Inflammatory macrophage treated with lipopolysaccharide for 1 hour (primary cell): ENCODE data around the gene AP3M1.
"Not testable (repeated sequence)": the region's sequence is repeated elsewhere in the genome, so short reads cannot be mapped to it uniquely, and the experiment has no call there.

Source experiments
- DNase-seq, 2 donors: peaks; one replicate each; pipeline ENCODE4 v3.0.0-alpha.2; 2020 to 2022

Gene AP3M1

DNA sequence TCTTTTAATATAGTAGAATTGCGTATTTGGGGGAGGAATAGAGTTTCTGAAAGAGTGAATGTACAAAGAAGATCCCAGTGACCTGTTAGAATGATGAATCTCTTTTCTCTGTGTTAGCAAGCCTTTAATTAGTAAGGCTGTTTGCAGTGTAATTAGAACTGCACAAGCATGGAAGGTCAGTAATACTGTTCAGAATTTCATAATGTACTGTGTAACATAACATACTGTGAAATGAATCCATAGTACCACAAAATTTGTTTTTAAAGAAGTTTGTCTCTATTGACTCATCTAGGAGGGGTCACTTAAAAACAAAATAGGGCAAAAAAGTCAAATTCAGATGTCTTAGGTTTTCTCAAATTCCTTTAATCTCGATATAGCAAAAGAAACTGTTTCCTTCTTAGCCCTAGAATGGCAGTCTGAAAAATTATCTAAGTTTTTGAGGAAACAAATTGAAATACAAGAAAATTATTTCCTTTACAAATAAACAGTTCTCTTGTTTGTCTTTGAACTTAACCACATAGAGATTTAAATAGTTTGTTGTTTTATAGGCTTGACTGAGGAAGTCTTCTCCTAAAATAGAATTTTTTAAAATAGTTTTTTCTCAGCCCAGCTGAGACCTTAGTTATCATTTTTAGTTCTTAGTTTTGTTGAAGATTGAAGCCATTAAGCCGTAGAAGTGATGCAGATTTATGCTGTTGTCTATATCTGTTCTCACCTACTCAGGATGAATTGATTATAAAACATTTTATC lies 12.9 kb upstream of the AP3M1 start:
- no peak for DNase-seq

DNA sequence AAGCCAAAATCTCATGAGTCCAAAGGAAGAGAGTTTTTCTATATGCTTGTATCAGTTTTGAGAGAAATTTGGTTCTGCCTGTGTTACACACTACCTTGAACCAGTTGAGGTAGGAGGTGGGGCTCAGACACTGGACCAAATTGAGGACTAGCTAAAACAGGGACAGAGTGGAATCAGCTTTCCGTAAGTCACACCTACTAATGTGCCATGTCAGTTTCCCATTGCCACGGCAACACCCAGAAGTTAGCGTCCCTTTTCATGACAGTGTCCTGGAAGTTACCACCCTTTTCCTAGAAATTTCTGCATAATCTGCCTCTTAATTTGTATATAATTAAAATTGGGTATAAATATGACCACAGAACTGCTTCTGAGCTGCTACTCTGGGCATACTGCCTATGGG lies 9.4 kb upstream of the AP3M1 start:
- DNase-seq = no peak

- DNase-seq = no peak
These were observed 6.3 kb upstream of the AP3M1 start for GRCh38 chr10:74156919-74157289.

GRCh38 chr10:74153676-74154075 lies 3.0 kb upstream of the AP3M1 start:
- no peak for DNase-seq

DNA sequence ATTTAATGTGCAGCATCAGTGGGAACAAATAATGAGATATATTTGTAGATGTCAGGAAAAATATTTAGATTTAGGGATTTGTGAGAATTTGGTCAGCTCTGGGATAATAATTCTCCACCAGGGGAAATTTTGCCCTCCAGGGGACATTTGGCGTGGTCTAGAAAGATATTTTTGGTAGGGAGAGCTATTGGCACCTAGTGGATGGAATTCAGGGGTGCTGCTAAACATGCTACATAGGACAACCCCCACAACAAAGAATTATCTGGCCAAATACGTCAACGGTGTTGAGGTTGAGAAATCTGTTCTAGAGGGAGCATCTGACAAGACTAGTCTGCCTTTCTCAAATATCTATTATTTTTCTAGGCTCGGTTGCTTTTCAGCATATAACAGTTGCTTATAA lies 2.5 kb upstream of the AP3M1 start:
- no peak for DNase-seq

- DNase-seq = no peak
These were observed 1.5 kb upstream of the AP3M1 start for GRCh38 chr10:74151879-74152722.

DNA sequence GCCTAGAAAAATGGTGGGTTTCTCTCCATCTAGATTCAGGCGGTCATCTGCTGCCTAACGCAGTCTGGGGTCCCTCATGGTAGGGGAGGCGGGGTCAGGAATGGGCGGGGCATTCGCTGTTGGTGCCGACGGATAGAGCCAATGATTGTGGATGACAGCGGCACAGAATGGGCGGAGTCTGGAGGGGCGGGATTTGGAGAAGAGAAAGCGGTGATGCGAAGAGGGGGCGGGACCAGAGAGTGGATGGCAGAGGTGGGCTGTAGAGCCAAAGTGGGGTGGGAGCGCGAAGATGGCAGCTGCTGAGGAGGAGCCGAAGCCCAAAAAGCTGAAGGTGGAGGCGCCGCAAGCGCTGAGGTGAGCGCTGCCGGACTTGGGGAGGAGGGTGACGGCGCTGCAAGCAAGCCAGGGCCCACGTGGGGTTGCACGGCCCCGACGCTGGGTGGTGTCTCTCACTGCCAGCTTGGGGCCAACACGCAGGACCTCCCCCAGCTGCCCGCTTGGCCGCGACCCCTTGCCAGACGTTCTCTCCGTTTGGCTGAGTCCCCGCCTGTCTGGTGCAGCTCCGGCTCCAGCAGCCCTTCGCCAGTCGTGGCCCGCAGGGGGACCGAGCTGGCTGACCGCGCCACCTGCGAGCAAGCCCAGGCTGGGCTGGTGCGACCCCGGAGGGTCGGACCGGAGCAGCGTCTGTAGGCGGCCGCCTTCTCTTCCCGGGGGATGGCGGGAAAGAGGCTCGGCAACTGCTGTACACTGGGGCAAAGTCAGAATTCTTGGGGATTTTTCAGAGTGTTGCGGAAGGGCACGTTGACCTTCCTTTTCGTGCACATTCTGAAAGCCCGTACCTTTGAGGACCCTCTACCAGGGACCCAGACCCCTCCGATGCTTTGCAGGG lies 606 bp upstream of the AP3M1 start, which contains the start of gene ADK:
Gene ADK, plus strand, starts transcription at position 232 of the 889 bp plus-strand sequence. Its CDS starts 58 bp downstream, at position 290.
- peak in 1 of 2 donors; percentile 97 for DNase-seq

DNA sequence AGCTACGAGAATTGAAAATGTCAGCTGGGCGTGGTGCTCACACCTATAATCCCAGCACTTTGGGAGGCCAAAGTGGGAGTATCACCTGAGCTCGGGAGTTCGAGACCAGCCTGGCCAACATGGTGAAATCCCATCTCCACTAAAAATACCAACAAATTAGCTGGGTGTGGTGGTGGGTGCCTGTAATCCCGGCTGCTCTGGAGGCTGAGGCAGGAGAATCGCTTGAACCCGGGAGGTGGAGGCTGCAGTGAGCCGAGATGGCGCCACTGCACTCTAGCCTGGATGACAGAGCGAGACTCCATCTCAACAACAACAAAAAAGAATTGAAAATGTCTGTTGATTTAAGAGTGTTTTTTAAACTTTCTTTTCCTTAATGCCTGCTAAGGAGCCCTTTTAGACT lies 3.6 kb downstream of the AP3M1 start:
- not testable (repeated sequence) for DNase-seq

- no peak for DNase-seq
These were observed 5.5 kb downstream of the AP3M1 start for GRCh38 chr10:74145133-74145532.

- DNase-seq = no peak
These were observed 10.1 kb downstream of the AP3M1 start for GRCh38 chr10:74140553-74140952.

DNA sequence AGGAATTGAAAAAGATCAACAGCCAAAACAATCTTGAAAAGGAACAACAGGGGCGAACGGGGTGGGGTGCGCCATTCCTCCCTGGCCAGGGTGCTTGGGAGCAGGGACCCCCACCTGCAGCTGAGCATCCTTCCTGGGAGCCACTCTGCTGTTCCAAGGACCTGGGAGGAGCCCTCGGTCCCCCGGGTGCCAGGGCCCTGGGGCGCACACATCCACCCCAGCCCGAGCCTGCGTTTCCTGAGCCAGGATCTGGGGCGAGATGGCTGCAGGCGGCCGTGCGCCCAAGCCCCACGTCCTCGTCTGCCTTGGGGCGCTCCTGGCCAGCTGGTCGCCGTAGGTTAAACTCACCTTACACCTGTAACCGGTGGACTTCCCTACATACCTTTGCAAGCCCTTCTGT lies 10.6 kb downstream of the AP3M1 start:
- DNase-seq = no peak

GRCh38 chr10:74138596-74138995 lies 12.0 kb downstream of the AP3M1 start:
- DNase-seq = not testable (repeated sequence)

- DNase-seq = no peak
These were observed 12.6 kb downstream of the AP3M1 start for GRCh38 chr10:74137992-74138391.

- no peak for DNase-seq
These were observed 15.2 kb downstream of the AP3M1 start for GRCh38 chr10:74135452-74135851.

- DNase-seq = no peak
These were observed 16.5 kb downstream of the AP3M1 start for GRCh38 chr10:74133923-74134820.

DNA sequence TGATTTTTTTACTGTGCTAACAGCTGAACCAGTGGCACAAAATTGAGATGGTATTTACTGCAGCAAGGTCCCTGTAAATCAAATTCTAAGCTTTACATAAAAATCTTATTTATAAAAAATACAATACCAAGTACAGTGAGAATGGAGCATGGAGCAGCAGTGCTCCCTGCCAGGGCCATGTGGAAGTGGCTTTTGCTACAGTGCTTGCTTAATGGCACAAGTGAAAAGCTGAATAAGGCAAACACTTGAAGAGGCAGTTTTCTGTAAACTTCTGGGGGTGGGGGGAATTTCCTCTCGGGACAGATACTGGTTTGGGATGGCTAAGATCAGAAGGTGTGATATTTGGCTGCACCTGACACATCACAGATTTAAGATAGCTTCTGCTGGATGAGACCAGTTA lies 27.5 kb downstream of the AP3M1 start:
- peak; percentile 31 to 40 for DNase-seq

- no peak for DNase-seq
These were observed 28.6 kb downstream of the AP3M1 start for GRCh38 chr10:74122060-74122459.

GRCh38 chr10:74121368-74121767 lies 29.3 kb downstream of the AP3M1 start:
- DNase-seq = no peak

GRCh38 chr10:74120911-74121310 lies 29.7 kb downstream of the AP3M1 start:
- no peak for DNase-seq

DNA sequence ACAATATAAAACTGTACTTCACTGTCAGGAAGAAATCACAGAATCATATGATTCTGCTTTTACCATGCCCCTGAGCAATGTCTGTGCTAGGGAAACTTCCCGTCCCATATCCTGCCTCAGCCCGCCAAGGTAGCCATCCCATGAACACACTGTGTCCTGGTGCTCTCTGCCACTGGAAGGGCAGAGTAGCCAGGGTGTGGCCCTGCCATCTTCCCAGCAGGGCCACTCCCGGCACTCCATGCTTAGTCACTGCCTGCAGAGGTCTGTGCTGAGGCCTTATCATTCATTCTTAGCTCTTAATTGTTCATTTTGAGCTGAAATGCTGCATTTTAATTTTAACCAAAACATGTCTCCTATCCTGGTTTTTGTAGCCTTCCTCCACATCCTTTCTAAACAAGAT lies 31.8 kb downstream of the AP3M1 start:
- no peak for DNase-seq

DNA sequence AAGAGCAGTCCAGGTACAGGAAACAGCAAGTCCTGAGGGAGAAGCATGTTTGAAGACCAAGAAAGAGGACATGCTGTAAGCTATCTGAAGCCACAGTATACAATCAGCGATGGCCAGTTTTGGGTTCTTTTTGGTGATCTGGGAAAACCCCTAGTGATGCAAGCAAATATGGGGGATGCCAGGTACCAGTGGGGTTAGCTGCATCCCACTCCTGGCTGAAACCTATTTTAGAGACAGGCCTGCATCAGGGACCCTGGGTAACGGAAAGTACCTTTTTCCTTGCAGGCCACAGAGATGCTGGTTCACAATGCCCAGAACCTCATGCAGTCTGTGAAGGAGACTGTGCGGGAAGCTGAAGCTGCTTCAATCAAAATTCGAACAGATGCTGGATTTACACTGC lies 32.9 kb downstream of the AP3M1 start:
- no peak for DNase-seq

DNA sequence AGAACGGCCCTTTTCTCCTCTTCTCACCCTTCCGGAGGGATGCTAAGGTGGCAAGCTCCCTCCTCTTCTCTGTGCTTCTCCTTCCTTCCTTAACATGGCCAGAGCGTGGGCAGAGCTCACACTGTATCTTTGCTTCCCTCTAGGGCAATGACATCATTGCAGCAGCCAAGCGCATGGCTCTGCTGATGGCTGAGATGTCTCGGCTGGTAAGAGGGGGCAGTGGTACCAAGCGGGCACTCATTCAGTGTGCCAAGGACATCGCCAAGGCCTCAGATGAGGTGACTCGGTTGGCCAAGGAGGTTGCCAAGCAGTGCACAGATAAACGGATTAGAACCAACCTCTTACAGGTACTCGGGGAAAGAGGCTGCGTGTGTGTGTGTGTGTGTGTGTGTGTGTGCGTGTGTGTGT lies 36.6 kb downstream of the AP3M1 start:
- DNase-seq = peak; percentile 19 to 30
